ENCODE measurements around the gene GKN1. TPM values are rescaled to one million over a fixed set of nuclear protein-coding genes. Genes with fewer than 3 reads are reported as not detected.

Gene GKN1
- polyA plus RNA-seq, 5 donors = not detected

- DNase-seq = no peak
These were observed 15.4 kb upstream of the GKN1 start for GRCh38 chr2:68959001-68959400.

GRCh38 chr2:68961380-68961779, 13.1 kb upstream of the GKN1 start:
- DNase-seq = no peak

- no peak for DNase-seq
These were observed 10.2 kb upstream of the GKN1 start for GRCh38 chr2:68964282-68964681.

GRCh38 chr2:68968221-68968620, 6.2 kb upstream of the GKN1 start:
- DNase-seq = no peak

- no peak for DNase-seq
These were observed 4.5 kb upstream of the GKN1 start for GRCh38 chr2:68969736-68970490.

GRCh38 chr2:68970566-68971265, 3.7 kb upstream of the GKN1 start:
- no peak for DNase-seq

GRCh38 chr2:68971591-68972231, 2.7 kb upstream of the GKN1 start:
- DNase-seq = no peak

GRCh38 chr2:68974946-68975665, 670 bp downstream of the GKN1 start:
- DNase-seq = no peak

GRCh38 chr2:68975844-68976243, 1.4 kb downstream of the GKN1 start:
- DNase-seq = no peak

- no peak for DNase-seq
These were observed 3.0 kb downstream of the GKN1 start for GRCh38 chr2:68977453-68977852.

- DNase-seq = no peak
These were observed 3.7 kb downstream of the GKN1 start for GRCh38 chr2:68978098-68978497.

- no peak for DNase-seq
These were observed 6.5 kb downstream of the GKN1 start for GRCh38 chr2:68980956-68981355.

GRCh38 chr2:68987021-68987503, 12.6 kb downstream of the GKN1 start:
- no peak for DNase-seq

- DNase-seq = no peak
These were observed 14.6 kb downstream of the GKN1 start for GRCh38 chr2:68989035-68989434.

GRCh38 chr2:68992341-68992740, 17.9 kb downstream of the GKN1 start:
- DNase-seq = no peak

GRCh38 chr2:68992933-68993332, 18.5 kb downstream of the GKN1 start:
- no peak for DNase-seq

- no peak for DNase-seq
These were observed 19.2 kb downstream of the GKN1 start for GRCh38 chr2:68993660-68994059.

GRCh38 chr2:68994864-68995263, 20.4 kb downstream of the GKN1 start:
- no peak for DNase-seq

- DNase-seq = no peak
These were observed 21.5 kb downstream of the GKN1 start for GRCh38 chr2:68995916-68996315.

GRCh38 chr2:68997401-68997800, 23.0 kb downstream of the GKN1 start:
- DNase-seq = no peak

GRCh38 chr2:69001879-69002278, 27.4 kb downstream of the GKN1 start:
- DNase-seq = no peak

GRCh38 chr2:69003731-69004130, 29.3 kb downstream of the GKN1 start:
- no peak for DNase-seq

Measured in right lung (tissue), 5 donors.